OCI-LY7 (cell line): ENCODE results near the gene FLNB. TPM values are rescaled to one million over a fixed set of nuclear protein-coding genes. Genes with fewer than 3 reads are reported as not detected.

Experiments used
- BruUV-seq: library from RNA; stranded (reverse); fragments of 400-500 nt; replicated peaks from 2 replicates; lab custom pipeline; 2021; lab: Mats Ljungman, UMichigan
- CTCF ChIA-PET: fragments of 300-600 bp; sonication (Branson Sonifier 250); formaldehyde crosslinking; loops from one replicate; lab custom pipeline; 2022; ENCODE audit warnings: antibody characterized with exemption; ENCODE audit not compliant: unreplicated experiment; lab: Charles Lee
- POLR2A ChIA-PET: fragments of 300-600 bp; sonication (Branson Sonifier 250); formaldehyde crosslinking; loops from one replicate; lab custom pipeline; 2022; ENCODE audit warnings: antibody characterized with exemption; lab: Charles Lee
- DNase-seq: peaks from one replicate; pipeline ENCODE4 v3.0.0-alpha.2; 2015; ENCODE audit warnings: low spot score
- H2AFZ ChIP-seq: fragments of 200-600 bp; sonication (generic), shearing (Covaris generic); 2 replicates; pipeline ENCODE4 v1.6.1; 2014; ENCODE audit warnings: mild to moderate bottlenecking, antibody characterized with exemption, low read length, moderate library complexity
- H3K27ac ChIP-seq: fragments of 200-600 bp; sonication (generic); 2 replicates; pipeline ENCODE4 v1.5.1; 2014; ENCODE audit warnings: mixed run types, low read depth, mild to moderate bottlenecking, moderate library complexity, low read length, inconsistent platforms; ENCODE audit not compliant: poor library complexity, severe bottlenecking
- H3K36me3 ChIP-seq: fragments of 200-600 bp; sonication (generic); 2 replicates; pipeline ENCODE4 v1.6.1; 2014; ENCODE audit warnings: mild to moderate bottlenecking, antibody characterized with exemption, low read length, moderate library complexity, mixed read lengths; ENCODE audit not compliant: insufficient read depth
- H3K4me1 ChIP-seq: fragments of 200-600 bp; sonication (generic); 2 replicates; pipeline ENCODE4 v1.5.1; 2014; ENCODE audit warnings: mild to moderate bottlenecking, low read length; ENCODE audit not compliant: insufficient read depth, poor library complexity, severe bottlenecking
- H3K4me2 ChIP-seq: fragments of 200-600 bp; sonication (generic); 2 replicates; pipeline ENCODE4 v1.6.1; 2014; ENCODE audit warnings: mild to moderate bottlenecking, low read length
- H3K4me3 ChIP-seq: fragments of 200-600 bp; sonication (generic); 2 replicates; pipeline ENCODE4 v1.5.1; 2014; ENCODE audit warnings: mild to moderate bottlenecking, low read depth, low read length; ENCODE audit not compliant: poor library complexity, severe bottlenecking
- H3K79me2 ChIP-seq: fragments of 200-600 bp; sonication (generic); 2 replicates; pipeline ENCODE4 v1.6.1; 2016; ENCODE audit warnings: low read depth, mild to moderate bottlenecking, low read length, moderate library complexity, mixed read lengths; ENCODE audit not compliant: insufficient read depth
- H3K9me2 ChIP-seq: fragments of 200-600 bp; sonication (generic); 2 replicates; pipeline ENCODE4 v1.6.1; 2016; ENCODE audit warnings: mild to moderate bottlenecking, low read length, mixed read lengths; ENCODE audit not compliant: insufficient read depth
- H3K9me3 ChIP-seq: fragments of 200-600 bp; sonication (generic); 2 replicates; pipeline ENCODE4 v1.6.1; 2014; ENCODE audit warnings: mild to moderate bottlenecking, mixed run types, low read length, mixed read lengths
- H4K20me1 ChIP-seq: fragments of 200-600 bp; sonication (generic); 2 replicates; pipeline ENCODE4 v1.6.1; 2014; ENCODE audit warnings: mild to moderate bottlenecking, antibody characterized with exemption, low read length, moderate library complexity, mixed read lengths; ENCODE audit not compliant: insufficient read depth
- CTCF ChIP-seq: fragments of 200-600 bp; sonication (generic); conservative IDR thresholded peaks from 2 replicates; pipeline ENCODE4 v1.5.1; 2014; ENCODE audit warnings: mild to moderate bottlenecking, antibody characterized with exemption, low read length, moderate library complexity, mixed read lengths
- EZH2phosphoT487 ChIP-seq: fragments of 200-600 bp; sonication (generic); IDR thresholded peaks from 2 replicates; pipeline ENCODE4 v1.6.1; 2018; ENCODE audit warnings: low read depth, borderline replicate concordance, mild to moderate bottlenecking, mixed run types, antibody characterized with exemption, low read length, moderate library complexity, mixed read lengths
- intact Hi-C: fragments of 100-400 bp; cut with micrococcal nuclease; formaldehyde crosslinking; loops from one replicate; pipeline ENCODE4 v1.10.0; 2022; ENCODE audit not compliant: unreplicated experiment
- total RNA-seq, 2 experiments: library from RNA; depleted of rRNA in 1 of 2; stranded (reverse); fragments of >200 nt in 1 of 2; shearing (Covaris generic) in 1 of 2; gene quantifications; 2 replicates each; pipeline ENCODE4 v1.2.3, GENCODE V29; 2014 to 2022

FLNB gene
- total RNA-seq, 2 experiments from 2014 or later: 29.9 to 39.1 TPM

- POLR2A ChIA-PET: interaction anchor here (0.7 kb wide), 1 partner anchor 309 kb away, joined by 3 read pairs; no protein-coding TSS in a partner anchor
- intact Hi-C loops: no loop called here
- H4K20me1 ChIP-seq: no peaks in the 10 kb centered on the region
Measured at GRCh38 chr3:58027704-58028317, 19.6 kb downstream of the FLNB start.

GRCh38 chr3:58028902-58029301 lies 20.7 kb downstream of the FLNB start:
- no peak overlapping the region for H3K4me3 ChIP-seq
- TF ChIP-seq EZH2phosphoT487 (no peak), CTCF (no peak)
- intact Hi-C loops: no loop called here
- H3K9me3 ChIP-seq: no peaks in the 10 kb centered on the region
- H3K4me1 ChIP-seq: no peaks in the 10 kb centered on the region
- H3K4me2 ChIP-seq: no peak overlapping the region
- H2AFZ ChIP-seq: no peak overlapping the region
- ChIA-PET POLR2A (interaction anchor here (0.7 to 1.1 kb wide), 3 partner anchors 17 to 643 kb away, joined by 3 to 4 read pairs (median 3); no protein-coding TSS in a partner anchor), CTCF (no interaction called here)
- no peak for DNase-seq
- H3K79me2 ChIP-seq: no peaks in the 10 kb centered on the region
- H3K36me3 ChIP-seq: no peaks in the 10 kb centered on the region
- no peaks in the 10 kb centered on the region for H3K9me2 ChIP-seq
- H3K27ac ChIP-seq: no peak overlapping the region
- H4K20me1 ChIP-seq: no peaks in the 10 kb centered on the region
- no TSS peak for BruUV-seq

More at GRCh38 chr3:58027704-58028317, 19.6 kb downstream of the FLNB start:
- no peaks in the 10 kb centered on the region for H3K36me3 ChIP-seq
- H3K79me2 ChIP-seq: no peaks in the 10 kb centered on the region
- no TSS peak for BruUV-seq
- no peak overlapping the region for H2AFZ ChIP-seq
- no peaks in the 10 kb centered on the region for H3K4me1 ChIP-seq
- H3K27ac ChIP-seq: no peak overlapping the region
- no peak for DNase-seq
- no peak for TF ChIP-seq EZH2phosphoT487
- TF ChIP-seq CTCF: no peak
- no peak overlapping the region for H3K4me3 ChIP-seq
- CTCF ChIA-PET: no interaction called here
- H3K4me2 ChIP-seq: no peak overlapping the region
- H3K9me2 ChIP-seq: no peaks in the 10 kb centered on the region
- no peaks in the 10 kb centered on the region for H3K9me3 ChIP-seq

GRCh38 chr3:58029842-58030584 lies 21.8 kb downstream of the FLNB start:
- Histone ChIP-seq H3K9me2 (no peaks in the 10 kb centered on the region), H3K4me3 (no peak overlapping the region), H3K4me2 (no peak overlapping the region), H3K27ac (no peak overlapping the region), H3K4me1 (no peaks in the 10 kb centered on the region), H2AFZ (no peak overlapping the region), H3K9me3 (no peaks in the 10 kb centered on the region), H3K36me3 (no peaks in the 10 kb centered on the region), H3K79me2 (no peaks in the 10 kb centered on the region), H4K20me1 (no peaks in the 10 kb centered on the region)
- no TSS peak for BruUV-seq
- ChIA-PET POLR2A (interaction anchor here (0.9 kb wide), 1 partner anchor 167 kb away, joined by 3 read pairs; no protein-coding TSS in a partner anchor), CTCF (no interaction called here)
- intact Hi-C loops: no loop called here
- DNase-seq: no peak
- TF ChIP-seq EZH2phosphoT487 (no peak), CTCF (no peak)
